Neuronal stem cell (in vitro differentiated cells): ENCODE results near the gene PDK2.

Experiments
- DNase-seq: peaks from one replicate; pipeline ENCODE4 v3.0.0-alpha.2; 2013; ENCODE audit warnings: low spot score
- H2AFZ ChIP-seq: one replicate; pipeline ENCODE4 v1.6.1; 2013; ENCODE audit warnings: mild to moderate bottlenecking, low read length, inconsistent platforms
- H2AK5ac ChIP-seq: 2 replicates; pipeline ENCODE4 v1.6.1; 2013; ENCODE audit warnings: low read depth, mild to moderate bottlenecking, inconsistent platforms, low read length, moderate library complexity, mixed read lengths
- H2BK120ac ChIP-seq: 2 replicates; pipeline ENCODE4 v1.6.1; 2013; ENCODE audit warnings: low read depth, mild to moderate bottlenecking, inconsistent platforms, low read length, moderate library complexity, mixed read lengths
- H2BK12ac ChIP-seq: one replicate; pipeline ENCODE4 v1.6.1; 2013; ENCODE audit warnings: low read length, inconsistent platforms
- H2BK15ac ChIP-seq: 2 replicates; pipeline ENCODE4 v1.6.1; 2013; ENCODE audit warnings: mild to moderate bottlenecking, low read length, inconsistent platforms, mixed read lengths
- H2BK5ac ChIP-seq: one replicate; pipeline ENCODE4 v1.6.1; 2013; ENCODE audit warnings: inconsistent platforms, mild to moderate bottlenecking, low read length, moderate library complexity
- H3K14ac ChIP-seq: one replicate; pipeline ENCODE4 v1.6.1; 2013; ENCODE audit warnings: low read length, inconsistent platforms
- H3K18ac ChIP-seq: 2 replicates; pipeline ENCODE4 v1.6.1; 2013; ENCODE audit warnings: low read length, inconsistent platforms
- H3K23ac ChIP-seq: 2 replicates; pipeline ENCODE4 v1.6.1; 2013; ENCODE audit warnings: low read depth, mild to moderate bottlenecking, mixed read lengths, low read length, inconsistent platforms; ENCODE audit not compliant: poor library complexity
- H3K27ac ChIP-seq: replicated peaks from 3 replicates; pipeline ENCODE4 v1.5.1; 2013; ENCODE audit warnings: low read length, inconsistent platforms
- H3K27me3 ChIP-seq, 3 experiments: 2 replicates each; pipeline ENCODE4 v1.6.1; 2013; ENCODE audit warnings: low read length in 3 of 3, mild to moderate bottlenecking in 2 of 3, inconsistent platforms in 1 of 3, low read depth in 1 of 3, mixed read lengths in 1 of 3, moderate library complexity in 1 of 3; ENCODE audit not compliant: control insufficient read depth in 3 of 3, insufficient read depth in 3 of 3
- H3K36me3 ChIP-seq, 2 donors: replicated peaks in 1 of 2; 2 replicates each; pipeline ENCODE4 v1.6.1; 2013; ENCODE audit warnings: low read length in 2 of 2; ENCODE audit not compliant: control insufficient read depth in 2 of 2, insufficient read depth in 2 of 2
- H3K4ac ChIP-seq: 2 replicates; pipeline ENCODE4 v1.6.1; 2013; ENCODE audit warnings: inconsistent platforms, mild to moderate bottlenecking, low read length, moderate library complexity
- H3K4me1 ChIP-seq, 2 donors: 1 replicate in 1 of 2; 2 replicates in 1 of 2; pipeline ENCODE4 v1.6.1; 2013; ENCODE audit warnings: low read length in 2 of 2, low read depth in 1 of 2; ENCODE audit not compliant: control insufficient read depth in 2 of 2, insufficient read depth in 1 of 2
- H3K4me2 ChIP-seq: one replicate; pipeline ENCODE4 v1.6.1; 2013; ENCODE audit warnings: mild to moderate bottlenecking, low read length, inconsistent platforms; ENCODE audit not compliant: insufficient read depth, poor library complexity, severe bottlenecking
- H3K4me3 ChIP-seq, 2 donors: 2 replicates each; pipeline ENCODE4 v1.5.1; 2013; ENCODE audit warnings: low read length in 2 of 2, mild to moderate bottlenecking in 2 of 2, inconsistent platforms in 1 of 2, moderate library complexity in 1 of 2
- H3K79me1 ChIP-seq: one replicate; pipeline ENCODE4 v1.6.1; 2013; ENCODE audit warnings: low read depth, mild to moderate bottlenecking, inconsistent platforms, low read length, moderate library complexity
- H3K9ac ChIP-seq: one replicate; pipeline ENCODE4 v1.6.1; 2013; ENCODE audit warnings: mild to moderate bottlenecking, low read depth, low read length, inconsistent platforms; ENCODE audit not compliant: poor library complexity
- H3K9me3 ChIP-seq, 2 donors: replicated peaks in 1 of 2; 2 replicates each; pipeline versions ENCODE3 to v1.6.1; 2013; ENCODE audit warnings: low read length in 2 of 2, mild to moderate bottlenecking in 2 of 2, inconsistent platforms in 1 of 2, low read depth in 1 of 2, mixed read lengths in 1 of 2, moderate library complexity in 1 of 2; ENCODE audit not compliant: control insufficient read depth in 2 of 2, insufficient read depth in 1 of 2
- H4K8ac ChIP-seq: one replicate; pipeline ENCODE4 v1.6.1; 2013; ENCODE audit warnings: low read depth, mild to moderate bottlenecking, inconsistent platforms, low read length, moderate library complexity
- H4K91ac ChIP-seq: one replicate; pipeline ENCODE4 v1.6.1; 2013; ENCODE audit warnings: low read length, low read depth, mild to moderate bottlenecking, inconsistent platforms; ENCODE audit not compliant: poor library complexity
- WGBS, 2 donors: extraction: QIAGEN DNeasy Blood & Tissue Kit; methylation state at CpG; one replicate each; pipeline ENCODE4 v1.1.7; 2013; ENCODE audit warnings: missing lambda C conversion rate in 2 of 2, mixed read lengths in 1 of 2; ENCODE audit not compliant: insufficient read length in 2 of 2, insufficient replicate concordance in 1 of 2; ENCODE audit errors: extremely low coverage in 2 of 2; 5-methylcytosine and 5-hydroxymethylcytosine counted together

Gene PDK2

GRCh38 chr17:50056217-50056960 lies 38.8 kb upstream of the PDK2 start:
- H3K27ac ChIP-seq: no peak overlapping the region

GRCh38 chr17:50056961-50057330 lies 38.2 kb upstream of the PDK2 start:
- Histone ChIP-seq H2BK15ac (no peak overlapping the region), H2AFZ (peak overlapping the region; percentile 98), H4K91ac (no peak overlapping the region), H3K36me3 (no peaks in the 10 kb centered on the region), H3K27ac (no peak overlapping the region), H2BK120ac (no peak overlapping the region), H3K4ac (no peak overlapping the region), H3K4me2 (peak overlapping the region; percentile 96), H2BK12ac (no peak overlapping the region), H3K9ac (no peak overlapping the region), H3K27me3 (peaks cover 0 to 44% (median 20%) of the 10 kb centered on the region in 3 experiments), H3K9me3 (no peaks in the 10 kb centered on the region), H2AK5ac (no peak overlapping the region), H2BK5ac (no peak overlapping the region), H3K4me3 (peak overlapping the region in 1 of 2 donors; percentile 86), H3K4me1 (peaks cover 4 to 18% of the 10 kb centered on the region in 2 donors), H3K23ac (peak overlapping the region; percentile 3), H3K14ac (no peak overlapping the region), H3K18ac (no peak overlapping the region), H4K8ac (no peak overlapping the region), H3K79me1 (no peaks in the 10 kb centered on the region)
- WGBS, 2 donors: no CpG with 5 or more reads among the region's 15 CpGs
- DNase-seq: no peak

More at GRCh38 chr17:50056217-50056960, 38.8 kb upstream of the PDK2 start:
- Histone ChIP-seq H2BK5ac (peak overlapping the region; percentile 42), H2BK15ac (peak overlapping the region; percentile 96), H4K8ac (no peak overlapping the region), H2BK12ac (no peak overlapping the region), H3K4me1 (peaks cover 6 to 22% of the 10 kb centered on the region in 2 donors), H3K4me2 (peak overlapping the region; percentile 96), H3K9me3 (no peaks in the 10 kb centered on the region), H3K18ac (peak overlapping the region; percentile 90), H2AFZ (peak overlapping the region; percentile 98), H2BK120ac (no peak overlapping the region), H3K27me3 (peaks cover 0 to 44% (median 20%) of the 10 kb centered on the region in 3 experiments), H2AK5ac (no peak overlapping the region), H3K14ac (no peak overlapping the region), H3K4ac (no peak overlapping the region), H3K23ac (peak overlapping the region; percentile 52), H3K79me1 (no peaks in the 10 kb centered on the region), H3K9ac (peak overlapping the region; percentile 70), H3K4me3 (peak overlapping the region; percentile 48 to 86), H3K36me3 (no peaks in the 10 kb centered on the region), H4K91ac (no peak overlapping the region)
- peak; percentile 76 for DNase-seq
- no CpG with 5 or more reads among the region's 64 CpGs for WGBS, 2 donors

GRCh38 chr17:50057521-50057991 lies 37.6 kb upstream of the PDK2 start:
- no peak overlapping the region for H2AFZ ChIP-seq
- no peak overlapping the region for H2BK120ac ChIP-seq
- no peak overlapping the region for H3K4me3 ChIP-seq
- no peak overlapping the region for H3K9ac ChIP-seq
- peaks cover 0 to 44% (median 20%) of the 10 kb centered on the region in 3 experiments for H3K27me3 ChIP-seq
- no peak overlapping the region for H3K18ac ChIP-seq
- H3K4ac ChIP-seq: no peak overlapping the region
- no peak overlapping the region for H3K4me2 ChIP-seq
- no peak overlapping the region for H3K23ac ChIP-seq
- no peak overlapping the region for H2BK5ac ChIP-seq
- no peak overlapping the region for H2BK15ac ChIP-seq
- no peak overlapping the region for H3K27ac ChIP-seq
- H4K91ac ChIP-seq: no peak overlapping the region
- H3K79me1 ChIP-seq: no peaks in the 10 kb centered on the region
- H3K14ac ChIP-seq: no peak overlapping the region
- H4K8ac ChIP-seq: no peak overlapping the region
- H3K36me3 ChIP-seq: no peaks in the 10 kb centered on the region
- H2AK5ac ChIP-seq: peak overlapping the region; percentile 15
- peaks cover 4 to 15% of the 10 kb centered on the region in 2 donors for H3K4me1 ChIP-seq
- H2BK12ac ChIP-seq: no peak overlapping the region
- WGBS, 2 donors: no CpG with 5 or more reads among the region's 9 CpGs
- no peak for DNase-seq
- no peaks in the 10 kb centered on the region for H3K9me3 ChIP-seq

- H2AFZ ChIP-seq: no peak overlapping the region
- peaks cover 0 to 42% (median 20%) of the 10 kb centered on the region in 3 experiments for H3K27me3 ChIP-seq
- no peak overlapping the region for H2BK5ac ChIP-seq
- no peak overlapping the region for H3K4ac ChIP-seq
- H3K27ac ChIP-seq: no peak overlapping the region
- no peak overlapping the region for H2BK12ac ChIP-seq
- WGBS, 2 donors: no CpG with 5 or more reads among the region's 10 CpGs
- H3K4me3 ChIP-seq: no peak overlapping the region
- no peaks in the 10 kb centered on the region for H3K9me3 ChIP-seq
- DNase-seq: no peak
- no peak overlapping the region for H2BK15ac ChIP-seq
- H3K18ac ChIP-seq: no peak overlapping the region
- no peak overlapping the region for H3K4me2 ChIP-seq
- no peak overlapping the region for H3K14ac ChIP-seq
- no peak overlapping the region for H4K91ac ChIP-seq
- no peaks in the 10 kb centered on the region for H3K79me1 ChIP-seq
- no peak overlapping the region for H4K8ac ChIP-seq
- no peak overlapping the region for H2BK120ac ChIP-seq
- no peak overlapping the region for H3K9ac ChIP-seq
- no peak overlapping the region for H2AK5ac ChIP-seq
- H3K36me3 ChIP-seq: no peaks in the 10 kb centered on the region
- peaks cover 4 to 11% of the 10 kb centered on the region in 2 donors for H3K4me1 ChIP-seq
- H3K23ac ChIP-seq: no peak overlapping the region
Measured at GRCh38 chr17:50058296-50058953, 36.7 kb upstream of the PDK2 start.
